Measurements from ENCODE around the gene CFAP97D2. TPM values are rescaled to one million over a fixed set of nuclear protein-coding genes. Genes with fewer than 3 reads are reported as not detected.

CFAP97D2 gene
- total RNA-seq, 1 donor from 2014 or later, result not detected

GRCh38 chr13:114256547-114256946 is 77.5 kb downstream of the CFAP97D2 start:
- DNase-seq (ENCODE audit: low read depth), result no peak
- TF ChIP-seq, protein P1, sequence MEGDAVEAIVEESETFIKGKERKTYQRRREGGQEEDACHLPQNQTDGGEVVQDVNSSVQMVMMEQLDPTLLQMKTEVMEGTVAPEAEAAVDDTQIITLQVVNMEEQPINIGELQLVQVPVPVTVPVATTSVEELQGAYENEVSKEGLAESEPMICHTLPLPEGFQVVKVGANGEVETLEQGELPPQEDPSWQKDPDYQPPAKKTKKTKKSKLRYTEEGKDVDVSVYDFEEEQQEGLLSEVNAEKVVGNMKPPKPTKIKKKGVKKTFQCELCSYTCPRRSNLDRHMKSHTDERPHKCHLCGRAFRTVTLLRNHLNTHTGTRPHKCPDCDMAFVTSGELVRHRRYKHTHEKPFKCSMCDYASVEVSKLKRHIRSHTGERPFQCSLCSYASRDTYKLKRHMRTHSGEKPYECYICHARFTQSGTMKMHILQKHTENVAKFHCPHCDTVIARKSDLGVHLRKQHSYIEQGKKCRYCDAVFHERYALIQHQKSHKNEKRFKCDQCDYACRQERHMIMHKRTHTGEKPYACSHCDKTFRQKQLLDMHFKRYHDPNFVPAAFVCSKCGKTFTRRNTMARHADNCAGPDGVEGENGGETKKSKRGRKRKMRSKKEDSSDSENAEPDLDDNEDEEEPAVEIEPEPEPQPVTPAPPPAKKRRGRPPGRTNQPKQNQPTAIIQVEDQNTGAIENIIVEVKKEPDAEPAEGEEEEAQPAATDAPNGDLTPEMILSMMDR (conservative IDR thresholded peaks at IDR 0.05; ENCODE audit: low read depth, low read length), result no peak

GRCh38 chr13:114257014-114257413 is 78.0 kb downstream of the CFAP97D2 start:
- TF ChIP-seq, protein P1 (conservative IDR thresholded peaks at IDR 0.05; ENCODE audit: low read depth, low read length), result no peak
- DNase-seq (ENCODE audit: low read depth), result no peak
- H3K4me3 ChIP-seq (ENCODE audit: low read depth, low read length), result no peak overlapping the region

More at GRCh38 chr13:114256547-114256946, 77.5 kb downstream of the CFAP97D2 start:
- H3K4me3 ChIP-seq (ENCODE audit: low read depth, low read length), result no peak overlapping the region

GRCh38 chr13:114258589-114258988 is 79.5 kb downstream of the CFAP97D2 start:
- TF ChIP-seq, protein P1 (conservative IDR thresholded peaks at IDR 0.05; ENCODE audit: low read depth, low read length), result no peak
- no peak overlapping the region for H3K4me3 ChIP-seq (ENCODE audit: low read depth, low read length)
- DNase-seq (ENCODE audit: low read depth), result no peak

GRCh38 chr13:114259374-114259773 is 80.3 kb downstream of the CFAP97D2 start:
- TF ChIP-seq, protein P1 (conservative IDR thresholded peaks at IDR 0.05; ENCODE audit: low read depth, low read length), result no peak
- DNase-seq (ENCODE audit: low read depth), result no peak

DNA sequence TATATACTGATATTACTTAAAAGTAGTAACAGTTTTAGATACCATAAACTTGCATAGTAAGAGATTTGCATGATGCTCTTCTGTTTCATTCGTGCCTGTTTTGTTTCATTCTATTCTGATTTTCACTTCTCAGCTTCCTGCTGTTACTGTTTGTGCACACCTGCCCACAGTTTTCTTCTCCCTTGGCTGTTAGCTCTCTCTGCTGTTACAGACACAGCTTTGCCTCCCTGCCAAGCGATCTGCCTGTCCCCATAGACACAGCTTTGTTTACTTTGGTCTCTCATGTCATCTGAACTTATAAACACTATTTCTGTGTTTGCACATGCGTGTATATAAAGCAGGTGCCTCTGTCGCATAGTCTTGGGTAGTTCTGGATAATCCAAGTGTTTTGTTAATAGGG is 80.9 kb downstream of the CFAP97D2 start:
- no peak overlapping the region for H3K4me3 ChIP-seq (ENCODE audit: low read depth, low read length)
- DNase-seq (ENCODE audit: low read depth), result no peak
- TF ChIP-seq, protein P1 (conservative IDR thresholded peaks at IDR 0.05; ENCODE audit: low read depth, low read length), result no peak

More at GRCh38 chr13:114259374-114259773, 80.3 kb downstream of the CFAP97D2 start:
- H3K4me3 ChIP-seq (ENCODE audit: low read depth, low read length), result no peak overlapping the region

DNA sequence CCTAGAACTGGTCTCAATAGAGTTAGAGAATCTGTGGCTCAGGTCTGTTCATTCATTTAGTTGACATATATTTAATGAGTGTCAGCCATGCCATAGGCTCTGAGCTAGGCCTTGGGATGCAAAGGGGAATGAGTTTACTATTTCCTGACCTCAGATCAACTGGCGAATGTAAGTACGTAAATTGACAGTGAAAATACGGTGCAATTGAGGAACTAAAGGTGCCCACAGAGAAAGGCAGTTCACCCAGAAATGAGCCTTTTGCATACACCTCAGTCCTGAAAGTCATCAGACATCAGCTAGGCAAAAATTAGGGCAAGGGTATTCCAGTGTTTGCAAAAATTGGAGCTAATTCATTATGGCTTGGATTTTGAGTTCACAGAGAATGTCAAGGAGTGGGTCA is 81.8 kb downstream of the CFAP97D2 start:
- H3K4me3 ChIP-seq (ENCODE audit: low read depth, low read length), result no peak overlapping the region
- TF ChIP-seq, protein P1 (conservative IDR thresholded peaks at IDR 0.05; ENCODE audit: low read depth, low read length), result no peak
- DNase-seq (ENCODE audit: low read depth), result no peak

GRCh38 chr13:114261328-114261965 is 82.4 kb downstream of the CFAP97D2 start:
- TF ChIP-seq, protein P1 (conservative IDR thresholded peaks at IDR 0.05; ENCODE audit: low read depth, low read length), result no peak
- no peak for DNase-seq (ENCODE audit: low read depth)
- no peak overlapping the region for H3K4me3 ChIP-seq (ENCODE audit: low read depth, low read length)
